T-helper 2 cell (primary cell): ENCODE data around the gene GNG7.
"Not testable (repeated sequence)": the region's sequence is repeated elsewhere in the genome, so short reads cannot be mapped to it uniquely, and the experiment has no call there.

ENCODE experiments used
- DNase-seq, 5 experiments: peaks; one replicate each; pipeline versions ENCODE4 v3.0.0 to v3.0.0-alpha.2; 2012 to 2022

The GNG7 gene

GRCh38 chr19:2529942-2530341, 172.6 kb downstream of the GNG7 start:
- not testable (repeated sequence) for DNase-seq

GRCh38 chr19:2529473-2529918, 173.0 kb downstream of the GNG7 start:
- DNase-seq, result no peak

GRCh38 chr19:2528675-2529101, 173.8 kb downstream of the GNG7 start:
- no peak for DNase-seq

- DNase-seq, result no peak
Observed at GRCh38 chr19:2527686-2528085, 174.8 kb downstream of the GNG7 start.

- no peak for DNase-seq
Observed at GRCh38 chr19:2527171-2527570, 175.3 kb downstream of the GNG7 start.

GRCh38 chr19:2524840-2525723, 177.4 kb downstream of the GNG7 start:
- no peak for DNase-seq

- no peak for DNase-seq
Observed at GRCh38 chr19:2524361-2524839, 178.1 kb downstream of the GNG7 start.

GRCh38 chr19:2523630-2524311, 178.7 kb downstream of the GNG7 start:
- no peak for DNase-seq

- no peak for DNase-seq
Observed at GRCh38 chr19:2519482-2519881, 183.0 kb downstream of the GNG7 start.

GRCh38 chr19:2518856-2519255, 183.6 kb downstream of the GNG7 start:
- DNase-seq, result not testable (repeated sequence)

GRCh38 chr19:2517881-2518601, 184.5 kb downstream of the GNG7 start:
- no peak for DNase-seq

GRCh38 chr19:2516727-2517126, 185.8 kb downstream of the GNG7 start:
- no peak for DNase-seq

- DNase-seq, result no peak
Observed at GRCh38 chr19:2514981-2515518, 187.4 kb downstream of the GNG7 start.

GRCh38 chr19:2512523-2513431, 189.7 kb downstream of the GNG7 start:
- DNase-seq, result no peak

- DNase-seq, result no peak
Observed at GRCh38 chr19:2511991-2512390, 190.5 kb downstream of the GNG7 start.

- no peak for DNase-seq
Observed at GRCh38 chr19:2511570-2511969, 190.9 kb downstream of the GNG7 start.

GRCh38 chr19:2509096-2509495, 193.4 kb downstream of the GNG7 start:
- DNase-seq, result no peak

GRCh38 chr19:2507109-2507508, 195.4 kb downstream of the GNG7 start:
- peak in 2 of 5 experiments; percentile 24 to 66 for DNase-seq

GRCh38 chr19:2506656-2507055, 195.8 kb downstream of the GNG7 start:
- DNase-seq, result not testable (repeated sequence)

GRCh38 chr19:2503521-2504109, 198.9 kb downstream of the GNG7 start:
- DNase-seq, result peak in 4 of 5 experiments; percentile 43 to 79 (median 64)

- no peak for DNase-seq
Observed at GRCh38 chr19:2500841-2501261, 201.6 kb downstream of the GNG7 start.
